Heart left ventricle (tissue), 13 donors: Measurements from ENCODE around the gene GTF2A1.

Source experiments
- POLR2A ChIP-seq, 2 donors: fragments of 450-650 bp; IDR thresholded peaks; one replicate each; pipeline ENCODE4 v1.6.1; 2017; ENCODE audit warnings: antibody characterized with exemption in 2 of 2, mild to moderate bottlenecking in 2 of 2, moderate library complexity in 2 of 2
- TF ChIP-seq, protein P1 (sequence below), 12 donors: fragments of 200-600 bp; sonication (generic) in 4 of 12; IDR thresholded peaks; one replicate each; pipeline versions ENCODE4 v1.5.0 to v1.8.0; 2018 to 2022; ENCODE audit warnings: antibody characterized with exemption in 12 of 12, mild to moderate bottlenecking in 5 of 12
- donor health status: ischemic (EF 13 %, LVEDD 7.1; RV severe dilation, severe dysfunction).
- donor health status: DM: no; HTN: yes; CAD: no.
- donor health status: DM: no; HTN: no; CAD: no.
- donor health status: ischemic (EF 25% LVEDD 6.9; RV normal size, moderate dysfunction).
- donor health status: ischemic (EF 25% LVEDD 5.7; RV mildly dilated, moderate dysfunction).
- donor health status: ischemic (EF 35%, LVEDD 5.7; RV mildly dilated, moderate dysfunction).
- donor health status: nonischemic (EF 11% LVEDD 7.7; RV severe dilation, severe dysfunction).
- donor health status: DM: yes; HTN: yes; CAD: no.
- donor health status: PGD.
- donor health status: ischemic (EF 29% LVEDD 5.4; RV normal size, mild dysfunction).
- donor health status: nonischemic (EF 23%, LVEDD 6.1; RV moderate dilation, normal function).

DNA sequence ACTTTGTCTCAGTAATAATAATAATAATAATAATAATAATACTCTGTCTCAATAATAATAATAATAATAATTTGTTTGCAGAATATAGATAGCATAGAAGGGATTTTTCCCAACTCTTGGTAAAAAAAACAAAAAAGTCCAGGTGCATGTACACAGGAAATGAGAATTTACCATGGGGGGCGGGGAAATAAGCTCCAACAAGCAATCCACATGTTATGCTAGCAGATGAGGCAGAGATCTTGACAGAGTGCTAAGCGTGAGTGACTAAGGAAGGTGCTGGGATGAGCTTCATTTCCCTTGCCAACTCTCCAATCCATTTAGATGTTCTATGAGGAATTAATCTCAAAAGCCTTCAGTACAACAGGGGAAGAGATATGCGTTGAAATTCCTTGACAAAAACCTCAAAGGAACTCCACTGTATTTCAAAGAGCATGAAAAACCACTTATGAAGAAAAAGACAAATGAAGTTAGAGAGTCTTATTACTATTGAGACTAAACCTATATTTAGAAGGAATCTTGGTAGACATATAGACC, 44.9 kb upstream of the GTF2A1 start:
- no peak for TF ChIP-seq POLR2A (IDR thresholded peaks at IDR 0.05)
- TF ChIP-seq, protein P1, sequence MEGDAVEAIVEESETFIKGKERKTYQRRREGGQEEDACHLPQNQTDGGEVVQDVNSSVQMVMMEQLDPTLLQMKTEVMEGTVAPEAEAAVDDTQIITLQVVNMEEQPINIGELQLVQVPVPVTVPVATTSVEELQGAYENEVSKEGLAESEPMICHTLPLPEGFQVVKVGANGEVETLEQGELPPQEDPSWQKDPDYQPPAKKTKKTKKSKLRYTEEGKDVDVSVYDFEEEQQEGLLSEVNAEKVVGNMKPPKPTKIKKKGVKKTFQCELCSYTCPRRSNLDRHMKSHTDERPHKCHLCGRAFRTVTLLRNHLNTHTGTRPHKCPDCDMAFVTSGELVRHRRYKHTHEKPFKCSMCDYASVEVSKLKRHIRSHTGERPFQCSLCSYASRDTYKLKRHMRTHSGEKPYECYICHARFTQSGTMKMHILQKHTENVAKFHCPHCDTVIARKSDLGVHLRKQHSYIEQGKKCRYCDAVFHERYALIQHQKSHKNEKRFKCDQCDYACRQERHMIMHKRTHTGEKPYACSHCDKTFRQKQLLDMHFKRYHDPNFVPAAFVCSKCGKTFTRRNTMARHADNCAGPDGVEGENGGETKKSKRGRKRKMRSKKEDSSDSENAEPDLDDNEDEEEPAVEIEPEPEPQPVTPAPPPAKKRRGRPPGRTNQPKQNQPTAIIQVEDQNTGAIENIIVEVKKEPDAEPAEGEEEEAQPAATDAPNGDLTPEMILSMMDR (IDR thresholded peaks at IDR 0.05): no peak
